GF-D8 (cell line): ENCODE measurements around the gene SUN2.

ENCODE experiments used
- DNase-seq: peaks from one replicate; lab custom pipeline; 2025; lab: John Stamatoyannopoulos, UW

SUN2 gene

GRCh38 chr22:38733724-38734381, 21.9 kb downstream of the SUN2 start:
- no peak for DNase-seq

- DNase-seq: no peak
These were observed 22.5 kb downstream of the SUN2 start for GRCh38 chr22:38733329-38733723.

DNA sequence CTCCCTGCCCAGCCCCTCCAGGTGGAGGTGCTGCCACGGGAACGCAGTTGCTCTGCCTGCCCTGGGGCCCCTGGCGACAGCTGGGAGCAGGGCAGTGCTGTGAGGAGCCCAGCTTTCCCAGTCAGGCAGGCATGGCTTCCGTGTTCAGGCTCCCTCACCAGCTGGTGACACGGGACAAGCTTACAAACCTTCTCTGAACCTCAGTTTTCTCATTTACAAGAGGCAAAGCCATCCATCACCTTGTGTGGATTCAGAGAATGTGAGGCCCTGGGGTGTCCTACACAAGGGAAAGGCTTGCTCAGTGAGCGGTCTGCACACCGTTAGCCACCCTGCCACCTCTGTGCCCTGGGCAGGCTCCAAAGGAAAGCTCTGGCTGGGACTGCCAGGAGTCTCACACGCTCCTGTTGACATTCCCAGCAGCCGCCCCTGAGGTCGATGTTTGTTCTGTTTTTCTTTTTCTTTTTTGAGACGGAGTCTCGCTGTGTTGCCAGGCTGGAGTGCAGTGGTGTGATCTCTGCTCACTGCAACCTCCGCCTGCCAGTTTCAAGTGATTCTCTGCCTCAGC, 23.5 kb downstream of the SUN2 start:
- DNase-seq: no peak

DNA sequence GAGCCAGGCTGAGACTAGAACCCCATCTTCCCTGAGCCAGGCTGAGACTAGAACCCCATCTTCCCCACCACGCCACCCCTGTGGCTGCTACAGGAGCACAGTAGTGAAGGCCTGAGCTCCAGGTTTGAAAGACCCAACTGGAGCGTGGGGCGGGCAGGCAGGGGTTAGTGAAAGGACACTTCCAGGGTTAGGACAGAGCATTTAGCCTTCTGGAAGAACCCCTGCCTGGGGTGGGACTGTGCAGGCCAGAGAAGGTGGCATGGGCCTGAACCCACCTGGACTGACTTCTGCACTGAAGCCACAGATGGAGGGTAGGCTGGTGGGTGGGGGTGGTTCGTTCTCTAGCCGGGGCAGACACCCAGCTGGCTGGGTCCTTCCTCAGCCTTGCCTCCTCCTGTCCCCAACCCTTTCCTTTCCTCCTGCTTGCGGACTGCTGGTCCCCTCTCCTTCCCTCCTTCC, 24.1 kb downstream of the SUN2 start:
- no peak for DNase-seq

DNA sequence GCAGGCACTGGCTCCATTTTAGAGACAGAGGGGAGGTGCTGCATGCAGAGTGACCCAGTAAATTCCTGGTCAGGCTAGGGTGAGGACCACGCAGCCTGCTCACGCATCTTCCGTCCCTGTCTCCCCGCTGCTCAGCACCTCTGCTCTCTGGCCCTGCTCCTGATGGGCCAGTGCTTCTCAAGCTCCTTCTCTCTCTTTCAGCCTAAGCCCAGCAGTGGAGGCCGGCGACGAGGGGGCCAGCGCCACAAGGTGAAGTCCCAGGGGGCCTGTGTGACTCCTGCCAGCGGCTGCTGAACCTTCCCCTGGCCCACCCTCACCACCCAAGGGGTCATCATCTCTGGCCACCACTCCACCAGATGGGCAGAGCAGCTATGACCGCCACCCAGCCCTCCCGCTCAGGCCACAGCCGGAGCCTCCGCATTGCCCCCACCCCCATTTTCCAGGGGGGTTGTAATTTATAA, 25.4 kb downstream of the SUN2 start:
- no peak for DNase-seq

GRCh38 chr22:38729946-38730345, 25.9 kb downstream of the SUN2 start:
- no peak for DNase-seq

DNA sequence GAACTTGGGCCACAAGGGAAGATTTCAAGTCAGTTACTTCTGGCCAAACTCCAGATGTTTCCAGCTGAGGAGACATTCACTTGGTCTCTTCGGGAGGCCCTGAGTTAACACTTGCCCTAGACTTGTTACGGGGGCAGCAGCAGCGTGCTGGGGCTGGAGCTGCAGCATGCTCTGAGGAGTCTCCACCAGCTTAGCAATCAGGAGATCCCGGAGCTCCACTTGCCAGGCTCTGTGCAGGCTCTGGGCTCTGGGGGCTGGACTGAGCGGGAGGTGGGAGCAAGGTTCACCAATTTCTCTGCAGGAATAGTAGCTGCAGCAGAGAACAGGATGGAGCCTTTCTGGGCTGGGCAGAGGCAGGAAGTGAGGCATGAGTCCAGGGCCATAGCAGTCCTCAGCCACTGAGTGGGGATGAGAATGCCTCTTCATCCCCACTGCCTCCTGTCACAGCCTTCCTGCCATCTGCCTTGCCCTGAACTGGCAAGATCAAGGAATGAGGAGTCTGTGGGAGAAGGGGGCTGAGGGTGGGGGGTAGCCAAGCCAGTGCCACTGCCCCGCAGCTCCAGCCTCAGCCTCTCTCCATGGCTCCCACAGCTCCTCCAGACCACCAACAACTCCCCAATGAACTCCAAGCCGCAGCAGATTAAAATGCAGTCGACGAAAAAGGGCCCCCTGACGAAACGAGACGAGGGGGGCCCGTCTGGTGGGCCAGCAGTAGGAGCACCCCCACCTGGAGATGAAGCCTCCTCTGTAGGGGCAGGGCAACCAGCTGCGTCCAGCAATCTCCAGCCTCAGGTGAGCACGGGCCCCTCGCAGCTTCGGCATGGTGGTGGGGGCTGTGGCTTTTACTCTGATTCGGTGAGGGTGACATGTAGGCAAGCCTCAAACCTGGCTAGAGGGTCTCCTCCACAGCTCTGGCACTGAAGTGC, 26.7 kb downstream of the SUN2 start:
- no peak for DNase-seq

DNA sequence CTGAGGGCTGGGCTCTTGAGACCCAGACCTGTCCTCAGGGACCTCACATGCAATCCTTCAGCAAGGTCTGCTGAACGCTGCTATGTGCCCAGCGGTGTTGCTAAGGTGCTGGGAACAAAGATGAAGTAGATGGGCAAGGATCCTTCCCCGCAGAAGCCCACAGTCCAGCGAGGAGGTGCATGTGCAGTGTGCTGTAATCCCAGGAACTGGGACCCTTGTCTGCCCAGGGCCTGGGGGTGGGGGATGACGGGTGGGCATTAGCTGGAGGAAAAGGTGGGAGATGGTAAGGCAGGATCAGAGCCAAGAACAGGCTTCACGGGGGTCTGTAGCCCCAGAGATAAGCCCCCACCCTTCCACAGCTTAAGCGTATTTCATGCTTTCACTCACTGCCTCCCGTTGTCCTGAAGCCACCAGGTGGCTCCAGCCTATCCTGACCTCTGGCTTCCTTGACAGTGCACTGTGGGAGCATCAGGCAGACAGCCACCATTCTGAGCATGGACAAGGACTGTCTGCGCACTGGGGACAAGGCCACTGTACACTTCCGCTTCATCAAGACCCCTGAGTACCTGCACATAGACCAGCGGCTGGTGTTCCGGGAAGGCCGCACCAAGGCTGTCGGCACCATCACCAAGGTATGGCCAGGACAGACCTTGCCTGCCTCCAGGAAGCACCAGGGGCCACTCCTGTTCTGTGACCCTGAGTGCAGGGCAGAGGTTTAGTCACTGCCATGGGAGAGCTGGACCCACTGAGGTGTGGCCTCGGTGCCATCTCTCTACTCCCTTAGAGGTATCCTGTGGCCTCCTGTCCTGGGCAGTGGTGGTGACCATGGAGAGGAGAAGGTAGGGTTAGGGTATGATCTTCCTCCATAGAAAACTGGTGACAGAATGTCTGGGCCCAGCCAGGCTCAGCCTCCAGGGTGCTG, 28.0 kb downstream of the SUN2 start:
- DNase-seq: no peak

DNA sequence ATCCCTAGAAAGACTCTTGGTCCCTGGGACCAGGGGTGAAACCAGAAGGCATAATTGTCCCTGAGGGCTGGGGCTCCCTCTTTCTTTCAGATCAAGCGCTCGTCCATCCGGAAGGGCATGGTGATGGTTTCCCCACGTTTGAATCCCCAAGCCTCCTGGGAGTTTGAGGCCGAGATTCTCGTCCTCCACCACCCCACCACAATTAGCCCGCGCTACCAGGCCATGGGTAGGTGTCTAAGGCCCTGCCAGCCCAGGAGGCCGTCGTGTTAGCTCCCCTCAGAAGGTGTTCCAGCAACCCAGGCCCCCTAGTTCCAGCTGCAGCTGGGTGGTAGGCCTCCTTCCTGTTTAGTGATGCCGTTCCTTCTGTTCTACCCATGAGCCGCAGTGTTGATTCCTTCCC, 28.7 kb downstream of the SUN2 start:
- DNase-seq: no peak

GRCh38 chr22:38725900-38726655, 29.7 kb downstream of the SUN2 start:
- no peak for DNase-seq

- no peak for DNase-seq
These were observed 30.7 kb downstream of the SUN2 start for GRCh38 chr22:38724926-38725571.

- DNase-seq: no peak
These were observed 31.6 kb downstream of the SUN2 start for GRCh38 chr22:38724176-38724575.

DNA sequence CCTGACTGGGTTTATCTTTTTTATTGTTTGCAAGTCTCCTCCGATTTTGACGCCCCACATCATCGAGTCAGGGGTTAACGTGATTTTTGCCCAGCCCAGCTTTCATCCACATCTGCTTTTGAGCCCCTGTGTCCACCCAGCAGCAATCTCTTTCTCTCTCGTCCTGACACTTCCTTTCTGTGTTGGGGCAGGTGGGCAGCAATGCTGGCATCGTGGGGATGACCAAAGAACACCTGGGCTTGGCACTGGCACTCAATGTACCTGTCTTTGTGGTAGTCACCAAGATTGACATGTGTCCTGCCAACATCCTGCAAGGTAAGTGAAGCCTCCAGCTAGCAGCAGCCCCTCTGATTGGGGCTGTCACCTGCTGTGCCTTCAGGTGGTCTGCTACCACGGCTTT, 34.2 kb downstream of the SUN2 start:
- no peak for DNase-seq

GRCh38 chr22:38720350-38720749, 35.4 kb downstream of the SUN2 start:
- no peak for DNase-seq

- DNase-seq: no peak
These were observed 36.6 kb downstream of the SUN2 start for GRCh38 chr22:38719196-38719595.

- no peak for DNase-seq
These were observed 37.4 kb downstream of the SUN2 start for GRCh38 chr22:38718414-38718813.

DNA sequence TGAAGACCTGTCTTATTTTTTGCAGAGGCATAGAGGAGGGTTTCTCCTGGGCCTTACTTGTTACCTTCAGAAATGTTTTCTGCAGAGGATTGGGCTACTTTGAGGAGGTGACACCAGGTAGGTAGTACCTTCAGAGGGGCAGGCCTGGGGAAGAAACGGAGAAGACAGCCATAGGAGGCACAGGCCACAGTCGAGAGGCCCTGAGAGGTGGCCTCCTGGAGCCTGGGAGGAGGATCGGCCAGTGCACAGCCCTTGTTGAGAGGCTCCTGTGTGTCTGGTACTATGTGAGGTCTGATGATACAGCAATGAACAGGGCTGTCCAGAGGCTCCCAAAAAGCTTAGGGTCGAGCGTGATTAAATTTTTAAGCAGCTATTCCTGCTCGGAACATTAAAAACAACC, 38.6 kb downstream of the SUN2 start:
- no peak for DNase-seq

DNA sequence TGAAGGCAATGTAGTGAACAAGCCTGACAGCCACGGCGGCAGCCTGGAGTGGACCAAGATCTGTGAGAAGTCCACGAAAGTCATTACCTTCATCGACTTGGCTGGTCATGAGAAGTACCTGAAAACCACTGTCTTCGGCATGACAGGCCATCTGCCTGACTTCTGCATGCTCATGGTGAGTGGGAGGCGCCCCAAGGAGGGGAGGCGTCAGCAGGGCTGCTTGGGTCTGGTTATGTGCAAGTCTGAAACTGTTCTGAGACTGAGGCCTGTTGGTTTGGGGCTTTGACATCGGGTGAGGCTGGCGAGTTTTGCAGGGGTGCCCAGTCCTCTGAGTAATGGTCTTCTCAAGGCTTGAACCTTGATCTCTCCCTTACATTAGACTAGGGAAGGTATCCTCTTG, 39.0 kb downstream of the SUN2 start:
- no peak for DNase-seq

- no peak for DNase-seq
These were observed 39.5 kb downstream of the SUN2 start for GRCh38 chr22:38716271-38716670.

DNA sequence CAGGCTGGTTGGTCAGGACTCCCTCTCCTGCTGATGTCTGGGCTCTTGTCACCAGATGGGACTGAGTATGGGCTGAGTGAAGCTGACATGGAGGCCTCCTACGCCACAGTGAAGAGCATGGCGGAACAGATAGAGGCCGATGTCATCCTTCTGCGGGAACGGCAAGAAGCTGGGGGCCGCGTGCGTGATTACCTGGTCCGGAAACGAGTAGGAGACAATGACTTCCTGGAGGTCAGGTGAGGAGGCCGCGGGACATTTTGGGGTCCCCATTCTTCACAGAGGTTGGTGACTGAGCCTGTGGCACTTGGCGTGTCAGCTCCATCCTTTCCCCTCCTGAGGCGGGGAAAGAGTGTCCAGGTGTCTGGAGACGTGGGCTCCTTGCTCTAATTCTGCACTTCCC, 39.9 kb downstream of the SUN2 start:
- no peak for DNase-seq
